GM12878 (cell line): ENCODE data around the gene UVSSA. TPM values are rescaled to one million over a fixed set of nuclear protein-coding genes. Genes with fewer than 3 reads are reported as not detected.

Experiments used
- ATAC-seq: fragments of 200-7000 bp; cut with Tn5 transposase; 3 replicates; pipeline ENCODE4 v1.9.1; 2020; ENCODE audit warnings: mild to moderate bottlenecking, moderate library complexity
- BruUV-seq: library from RNA; stranded (reverse); fragments of 400-500 nt; replicated peaks from 2 replicates; lab custom pipeline; 2021; lab: Mats Ljungman, UMichigan
- CTCF ChIA-PET: fragments of 300-600 bp; sonication (Branson Sonifier 250); formaldehyde crosslinking; extraction: SDS; loops from one replicate; lab custom pipeline; 2021; ENCODE audit warnings: inconsistent platforms; lab: Yijun Ruan, JAX
- POLR2A ChIA-PET: fragments of 350-600 bp; formaldehyde crosslinking; extraction: SDS; loops from one replicate; lab custom pipeline; 2021; ENCODE audit warnings: inconsistent platforms; lab: Charles Lee
- RAD21 ChIA-PET: fragments of 300-600 bp; sonication (Branson Sonifier 250); formaldehyde crosslinking; loops from one replicate; lab custom pipeline; 2023; ENCODE audit warnings: antibody characterized with exemption; ENCODE audit not compliant: unreplicated experiment; lab: Charles Lee
- SMC1A ChIA-PET: fragments of 300-600 bp; sonication (Branson Sonifier 250); formaldehyde crosslinking; loops from one replicate; lab custom pipeline; 2023; ENCODE audit not compliant: unreplicated experiment, uncharacterized antibody; lab: Charles Lee
- DNase-seq: peaks from one replicate; pipeline ENCODE4 v3.0.0-alpha.2; 2011; ENCODE audit warnings: low read depth, low spot score
- FAIRE-seq: peaks from 3 replicates; lab custom pipeline; 2011; peaks lifted over from hg19 to GRCh38; lab: Jason Lieb, UNC
- H2AFZ ChIP-seq: 2 replicates; pipeline ENCODE4 v1.6.0; 2011; ENCODE audit warnings: low read depth, low read length, control low read depth; ENCODE audit not compliant: control insufficient read depth
- H3K27ac ChIP-seq: 2 replicates; pipeline ENCODE4 v1.5.1; 2011; ENCODE audit warnings: control low read depth; ENCODE audit not compliant: control insufficient read depth, insufficient read depth
- H3K27me3 ChIP-seq, 2 experiments: replicated peaks in 1 of 2; 2 replicates each; pipeline versions ENCODE4 v1.6.0 to v1.6.1; 2011; ENCODE audit warnings: low read length in 1 of 2; ENCODE audit not compliant: control insufficient read depth in 2 of 2, insufficient read depth in 2 of 2
- H3K36me3 ChIP-seq, 2 experiments: 2 replicates each; pipeline ENCODE4 v1.5.1; 2011; ENCODE audit warnings: low read length in 1 of 2; ENCODE audit not compliant: control insufficient read depth in 2 of 2, insufficient read depth in 2 of 2
- H3K4me1 ChIP-seq: 2 replicates; pipeline ENCODE4 v1.6.1; 2011; ENCODE audit warnings: mild to moderate bottlenecking, low read length, moderate library complexity, mixed read lengths; ENCODE audit not compliant: control insufficient read depth, insufficient read depth
- H3K4me2 ChIP-seq: 2 replicates; pipeline ENCODE4 v1.6.0; 2011; ENCODE audit warnings: control low read depth; ENCODE audit not compliant: control insufficient read depth, insufficient read depth
- H3K4me3 ChIP-seq: fragments of 200-600 bp; sonication (generic); 2 replicates; pipeline ENCODE4 v1.5.1; 2016
- H3K79me2 ChIP-seq: 2 replicates; pipeline ENCODE4 v1.6.0; 2011; ENCODE audit warnings: low read length; ENCODE audit not compliant: control insufficient read depth, insufficient read depth
- H3K9ac ChIP-seq: 2 replicates; pipeline ENCODE4 v1.8.0; 2011; ENCODE audit warnings: low read length, control low read depth, mixed read lengths; ENCODE audit not compliant: control insufficient read depth, insufficient read depth
- H3K9me3 ChIP-seq: replicated peaks from 3 replicates; pipeline ENCODE4 v1.5.1; 2011; ENCODE audit warnings: mild to moderate bottlenecking, low read length; ENCODE audit not compliant: control insufficient read depth, insufficient read depth
- H4K20me1 ChIP-seq: 2 replicates; pipeline ENCODE4 v1.6.0; 2011; ENCODE audit not compliant: control insufficient read depth, insufficient read depth
- ATF2 ChIP-seq: IDR thresholded peaks from 2 replicates; pipeline ENCODE4 v1.6.1; 2012; ENCODE audit warnings: low read length, inconsistent platforms
- BCL11A ChIP-seq: IDR thresholded peaks from 2 replicates; pipeline ENCODE4 v1.6.1; 2011; ENCODE audit warnings: low read depth, low read length
- DPF2 ChIP-seq: fragments of 450-650 bp; IDR thresholded peaks from 2 replicates; pipeline ENCODE4 v1.6.1; 2017; ENCODE audit warnings: mild to moderate bottlenecking
- ESRRA ChIP-seq: IDR thresholded peaks from 2 replicates; pipeline ENCODE4 v1.6.1; 2012; ENCODE audit warnings: mild to moderate bottlenecking, low read length, improper control_type of control experiment
- IRF3 ChIP-seq: fragments of 450-650 bp; IDR thresholded peaks from 2 replicates; pipeline ENCODE4 v1.6.1; 2014; ENCODE audit warnings: mild to moderate bottlenecking
- PAX5 ChIP-seq: IDR thresholded peaks from 2 replicates; pipeline ENCODE4 v1.6.1; 2011; ENCODE audit warnings: low read depth, low read length, borderline replicate concordance
- PBX3 ChIP-seq: IDR thresholded peaks from 2 replicates; pipeline ENCODE4 v1.6.1; 2011; ENCODE audit warnings: mild to moderate bottlenecking, low read depth, low read length, moderate library complexity; ENCODE audit not compliant: insufficient replicate concordance
- POLR2AphosphoS5 ChIP-seq: IDR thresholded peaks from 2 replicates; pipeline ENCODE4 v1.6.1; 2011; ENCODE audit warnings: mild to moderate bottlenecking, low read length, inconsistent platforms
- RBBP5 ChIP-seq: fragments of 200-600 bp; sonication (generic); conservative IDR thresholded peaks from 2 replicates; pipeline ENCODE4 v1.6.1; 2016
- SUZ12 ChIP-seq: fragments of 200-600 bp; sonication (generic); IDR thresholded peaks from one replicate; pipeline ENCODE4 v1.6.1; 2018; ENCODE audit warnings: antibody characterized with exemption, mild to moderate bottlenecking; ENCODE audit not compliant: unreplicated experiment
- ZNF384 ChIP-seq: IDR thresholded peaks from 2 replicates; pipeline ENCODE4 v1.6.1; 2012; ENCODE audit warnings: low read depth, mild to moderate bottlenecking, low read length, improper control_type of control experiment, borderline replicate concordance
- ZNF592 ChIP-seq: fragments of 450-650 bp; IDR thresholded peaks from 2 replicates; pipeline ENCODE4 v1.6.1; 2017; ENCODE audit warnings: mild to moderate bottlenecking, moderate library complexity
- WGBS: methylation state at CpG from one replicate; pipeline ENCODE4 v1.1.6; 2016; ENCODE audit warnings: low lambda C conversion rate; ENCODE audit not compliant: insufficient replicate concordance, insufficient coverage; ENCODE audit errors: missing lambda C conversion rate; 5-methylcytosine and 5-hydroxymethylcytosine counted together
- in situ Hi-C: fragments of 300-500 bp; cut with MboI; formaldehyde crosslinking; loops from 9 replicates; pipeline ENCODE4 v1.14.3; 2018; ENCODE audit warnings: mixed read lengths
- intact Hi-C: fragments of 100-400 bp; cut with micrococcal nuclease; formaldehyde crosslinking; loops from one replicate; pipeline ENCODE4 v1.14.2; 2022; ENCODE audit not compliant: unreplicated experiment
- polyA plus RNA-seq, 11 experiments: library from polyadenylated mRNA; depleted of rRNA in 4 of 11; unstranded in 6 of 11; stranded (reverse) in 5 of 11; fragments of >200 nt; fragmentation: Nextera tagmentation in 4 of 11; fragmentation: Illumina TruSeq in 1 of 11; extraction: Ambion mirVana in 4 of 11; extraction: Trizol in 1 of 11; gene quantifications; 1 replicate in 1 of 11; 2 replicates in 10 of 11; pipeline versions ENCODE4 v1.2.1 to v1.2.3, GENCODE V29; 2011 to 2016; ENCODE audit warnings: inconsistent platforms in 2 of 11, missing spikeins in 2 of 11, low read depth in 1 of 11
- total RNA-seq, 4 experiments: library from RNA; depleted of rRNA in 3 of 4; stranded (reverse); fragments of >200 nt in 3 of 4; fragmentation: Illumina TruSeq in 1 of 4; extraction: Trizol in 1 of 4; gene quantifications; 2 replicates each; pipeline versions ENCODE4 v1.2.1 to v1.2.3, GENCODE V29; 2013 to 2021

The UVSSA gene
- total and polyA plus RNA-seq, 10 of the 15 experiments (the other 5 are each of a cell fraction or from before 2014, with no cell fraction given): 0.34 to 16.8 (median 3.6) TPM

GRCh38 chr4:1401409-1402020 lies 54.5 kb downstream of the UVSSA start:
- WGBS: 61% methylated on average over 16 of the region's 18 CpGs
- no peak overlapping the region for H3K9ac ChIP-seq
- no peaks in the 10 kb centered on the region for H3K36me3 ChIP-seq
- ChIA-PET SMC1A (no interaction called here), RAD21 (no interaction called here), POLR2A (no interaction called here), CTCF (no interaction called here)
- TF ChIP-seq SUZ12 (no peak), ZNF384 (no peak), POLR2AphosphoS5 (no peak), PAX5 (no peak), IRF3 (no peak), BCL11A (no peak), ESRRA (no peak), ZNF592 (no peak), ATF2 (no peak), PBX3 (no peak), RBBP5 (no peak), DPF2 (no peak)
- FAIRE-seq (no peak), ATAC-seq (no peak), DNase-seq (no peak)
- H3K4me2 ChIP-seq: no peak overlapping the region
- no peak overlapping the region for H3K27ac ChIP-seq
- no peak overlapping the region for H3K4me3 ChIP-seq
- H3K9me3 ChIP-seq: peaks cover 22% of the 10 kb centered on the region
- in situ Hi-C loops: loop anchor here (10.0 kb wide), 1 partner anchor 63 kb away; no protein-coding TSS in a partner anchor
- H3K4me1 ChIP-seq: no peaks in the 10 kb centered on the region
- no peaks in the 10 kb centered on the region for H4K20me1 ChIP-seq
- BruUV-seq: no TSS peak
- no peak overlapping the region for H2AFZ ChIP-seq
- intact Hi-C loops: no loop called here
- no peaks in the 10 kb centered on the region for H3K79me2 ChIP-seq
- no peaks in the 10 kb centered on the region for H3K27me3 ChIP-seq
